ENCODE data around the gene TULP3.

DNA sequence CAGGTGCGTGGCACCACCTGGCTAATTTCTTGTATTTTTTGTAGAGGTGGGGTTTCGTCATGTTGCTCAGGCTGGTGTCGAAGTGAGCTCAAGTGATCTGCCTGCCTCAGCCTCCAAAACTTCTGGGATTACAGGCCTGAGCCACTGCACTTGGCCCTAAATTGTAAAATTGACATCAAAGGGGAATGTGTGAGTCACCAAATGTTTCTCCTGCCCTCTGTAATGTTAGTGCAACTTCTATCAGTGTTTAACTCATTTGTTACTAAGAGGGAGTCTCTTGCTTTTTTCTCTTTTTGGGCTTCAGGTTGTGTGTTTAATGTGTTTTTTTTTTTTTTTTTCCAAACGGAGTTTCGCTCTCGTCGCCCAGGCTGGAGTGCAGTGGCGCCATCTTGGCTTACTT is 2.3 kb downstream of the TULP3 start:
- TF ChIP-seq RARB (CRISPR knock-in tag; IDR thresholded peaks at IDR 0.05) = no peak
- no peak for TF ChIP-seq PATZ1 (CRISPR knock-in tag; IDR thresholded peaks at IDR 0.05; ENCODE audit: borderline replicate concordance)
- no peak for TF ChIP-seq CREB5 (CRISPR knock-in tag; IDR thresholded peaks at IDR 0.05; ENCODE audit: low read depth)
- no peak for TF ChIP-seq ZNF8 (CRISPR knock-in tag; IDR thresholded peaks at IDR 0.05)
- TF ChIP-seq, protein P1, sequence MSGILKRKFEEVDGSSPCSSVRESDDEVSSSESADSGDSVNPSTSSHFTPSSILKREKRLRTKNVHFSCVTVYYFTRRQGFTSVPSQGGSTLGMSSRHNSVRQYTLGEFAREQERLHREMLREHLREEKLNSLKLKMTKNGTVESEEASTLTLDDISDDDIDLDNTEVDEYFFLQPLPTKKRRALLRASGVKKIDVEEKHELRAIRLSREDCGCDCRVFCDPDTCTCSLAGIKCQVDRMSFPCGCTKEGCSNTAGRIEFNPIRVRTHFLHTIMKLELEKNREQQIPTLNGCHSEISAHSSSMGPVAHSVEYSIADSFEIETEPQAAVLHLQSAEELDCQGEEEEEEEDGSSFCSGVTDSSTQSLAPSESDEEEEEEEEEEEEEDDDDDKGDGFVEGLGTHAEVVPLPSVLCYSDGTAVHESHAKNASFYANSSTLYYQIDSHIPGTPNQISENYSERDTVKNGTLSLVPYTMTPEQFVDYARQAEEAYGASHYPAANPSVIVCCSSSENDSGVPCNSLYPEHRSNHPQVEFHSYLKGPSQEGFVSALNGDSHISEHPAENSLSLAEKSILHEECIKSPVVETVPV (CRISPR knock-in tag; IDR thresholded peaks at IDR 0.05) = no peak
- TF ChIP-seq BACH2 (CRISPR knock-in tag; IDR thresholded peaks at IDR 0.05; ENCODE audit: borderline replicate concordance) = no peak
- no peak for TF ChIP-seq TSHZ2 (CRISPR knock-in tag; IDR thresholded peaks at IDR 0.05)
- TF ChIP-seq OSR1 (CRISPR knock-in tag; IDR thresholded peaks at IDR 0.05) = no peak

All from SK-N-SH treated with all-trans-retinoic acid at 6 μM for 48 hours (cell line).